ENCODE results near the gene TDG. TPM values are rescaled to one million over a fixed set of nuclear protein-coding genes. Genes with fewer than 3 reads are reported as not detected.

The TDG gene
- total RNA-seq, 1 experiment from 2014 or later = 70.3 TPM

GRCh38 chr12:103930034-103930786, 35.5 kb upstream of the TDG start, which contains the start of gene HSP90B1:
Gene HSP90B1 (plus strand): TSS chr12:103930410. CDS start chr12:103930516, 106 bp downstream.
- no peak within 1 kb of the TSS for H4K91ac ChIP-seq (ENCODE audit: insufficient read length, low read depth, low read length)
- Mint-ChIP-seq H3K27me3 (ENCODE audit: low read depth) (no peaks in the 10 kb centered on the region), H3K4me3 (peak within 1 kb of the TSS; percentile 80 to 91), H3K36me3 (ENCODE audit: insufficient read depth in 1 of 3, low read depth in 3 of 3) (peaks cover 36 to 45% (median 38%) of the 10 kb centered on the region in 3 experiments), H3K9me3 (no peaks in the 10 kb centered on the region), H3K4me1 (peaks cover 28 to 33% of the 10 kb centered on the region in 2 experiments), H3K27ac (peak within 1 kb of the TSS; percentile 98 to 100 (median 99))
- peaks cover 7% of the 10 kb centered on the region for H3K79me1 ChIP-seq (ENCODE audit: insufficient read depth, low read depth, low read length, poor library complexity, severe bottlenecking)
- H2AFZ ChIP-seq (ENCODE audit: low read length) = peak within 1 kb of the TSS; percentile 23
- H3K23me2 ChIP-seq (ENCODE audit: insufficient read length, low read depth, low read length, poor library complexity, severe bottlenecking) = peaks cover 15% of the 10 kb centered on the region
- no peak within 1 kb of the TSS for H4K8ac ChIP-seq (replicated peaks; ENCODE audit: insufficient read length, low read depth, low read length)
- H3K4ac ChIP-seq (ENCODE audit: low read depth, low read length) = no peak within 1 kb of the TSS; the same call in 1 of the 2 replicates
- H3K9me3 ChIP-seq (ENCODE audit: control insufficient read depth, low read depth, low read length) = no peaks in the 10 kb centered on the region
- H4K5ac ChIP-seq (ENCODE audit: insufficient read length, low read depth, low read length) = no peak within 1 kb of the TSS
- H2BK20ac ChIP-seq (ENCODE audit: low read depth, low read length, poor library complexity, severe bottlenecking) = no peak within 1 kb of the TSS
- no peak within 1 kb of the TSS for H2BK120ac ChIP-seq (ENCODE audit: low read depth, low read length, poor library complexity, severe bottlenecking)
- no peak within 1 kb of the TSS for H2BK5ac ChIP-seq (ENCODE audit: insufficient read length, low read length)
- no peak within 1 kb of the TSS for H2AK5ac ChIP-seq (ENCODE audit: insufficient read length, low read length)
- no peak within 1 kb of the TSS for H2BK12ac ChIP-seq (ENCODE audit: insufficient read length, low read depth, low read length)
- WGBS (ENCODE audit: extremely low coverage, insufficient read length, low lambda C conversion rate) = no CpG with 5 or more reads among the region's 56 CpGs
- no peak within 1 kb of the TSS for H3K56ac ChIP-seq (ENCODE audit: insufficient read length, low read depth, low read length)
- H2BK15ac ChIP-seq (ENCODE audit: low read depth, low read length) = no peak within 1 kb of the TSS
- H3K14ac ChIP-seq (ENCODE audit: insufficient read depth, low read length) = peak within 1 kb of the TSS; percentile 96
- TF ChIP-seq, protein P1, sequence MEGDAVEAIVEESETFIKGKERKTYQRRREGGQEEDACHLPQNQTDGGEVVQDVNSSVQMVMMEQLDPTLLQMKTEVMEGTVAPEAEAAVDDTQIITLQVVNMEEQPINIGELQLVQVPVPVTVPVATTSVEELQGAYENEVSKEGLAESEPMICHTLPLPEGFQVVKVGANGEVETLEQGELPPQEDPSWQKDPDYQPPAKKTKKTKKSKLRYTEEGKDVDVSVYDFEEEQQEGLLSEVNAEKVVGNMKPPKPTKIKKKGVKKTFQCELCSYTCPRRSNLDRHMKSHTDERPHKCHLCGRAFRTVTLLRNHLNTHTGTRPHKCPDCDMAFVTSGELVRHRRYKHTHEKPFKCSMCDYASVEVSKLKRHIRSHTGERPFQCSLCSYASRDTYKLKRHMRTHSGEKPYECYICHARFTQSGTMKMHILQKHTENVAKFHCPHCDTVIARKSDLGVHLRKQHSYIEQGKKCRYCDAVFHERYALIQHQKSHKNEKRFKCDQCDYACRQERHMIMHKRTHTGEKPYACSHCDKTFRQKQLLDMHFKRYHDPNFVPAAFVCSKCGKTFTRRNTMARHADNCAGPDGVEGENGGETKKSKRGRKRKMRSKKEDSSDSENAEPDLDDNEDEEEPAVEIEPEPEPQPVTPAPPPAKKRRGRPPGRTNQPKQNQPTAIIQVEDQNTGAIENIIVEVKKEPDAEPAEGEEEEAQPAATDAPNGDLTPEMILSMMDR (conservative IDR thresholded peaks at IDR 0.05) = no peak
- peak; percentile 100 for DNase-seq
- H3T11ph ChIP-seq (ENCODE audit: low read length) = no peak within 1 kb of the TSS
- peak within 1 kb of the TSS; percentile 97 for H3K4me2 ChIP-seq (ENCODE audit: insufficient read depth, insufficient read length, low read length)
- no peaks in the 10 kb centered on the region for H3K27me3 ChIP-seq (ENCODE audit: insufficient read depth, low read length)
- H3K79me2 ChIP-seq (ENCODE audit: insufficient read depth, low read length) = peaks cover 20% of the 10 kb centered on the region
- H4K20me1 ChIP-seq (ENCODE audit: control insufficient read depth, insufficient read depth, insufficient read length) = peaks cover 2% of the 10 kb centered on the region
- H3K9ac ChIP-seq (ENCODE audit: extremely low read depth, insufficient read length, low read length) = peak within 1 kb of the TSS; percentile 95
- H3K18ac ChIP-seq (ENCODE audit: insufficient read length, low read depth, low read length) = peak within 1 kb of the TSS; percentile 90
- peak within 1 kb of the TSS; percentile 51 for H3K27ac ChIP-seq (ENCODE audit: insufficient read length, low read depth, low read length)
- no peak within 1 kb of the TSS for H3K23ac ChIP-seq (ENCODE audit: insufficient read length, low read depth, low read length)
- H3K4me1 ChIP-seq (ENCODE audit: insufficient read depth, low read length) = no peaks in the 10 kb centered on the region; the same call in 1 of the 2 replicates

Data from H9 (cell line).